ENCODE results near the gene YDJC. TPM values are rescaled to one million over a fixed set of nuclear protein-coding genes. Genes with fewer than 3 reads are reported as not detected.
"Not testable (repeated sequence)": the region's sequence is repeated elsewhere in the genome, so short reads cannot be mapped to it uniquely, and the experiment has no call there.

The YDJC gene
- polyA plus RNA-seq, 1 donor = 27.6 TPM

- Histone ChIP-seq H3K4me3 (ENCODE audit: low read length) (no peak overlapping the region), H3K36me3 (ENCODE audit: control insufficient read depth, insufficient read depth, low read length) (peaks cover 62% of the 10 kb centered on the region), H3K27me3 (ENCODE audit: control insufficient read depth, insufficient read depth, low read length) (no peaks in the 10 kb centered on the region), H3K9me3 (ENCODE audit: control insufficient read depth, low read depth, low read length) (no peaks in the 10 kb centered on the region), H3K4me1 (ENCODE audit: control insufficient read depth, insufficient read depth, low read length) (peaks cover 1% of the 10 kb centered on the region), H3K27ac (ENCODE audit: low read length) (no peak overlapping the region)
- WGBS (ENCODE audit: insufficient coverage, low lambda C conversion rate) = 100% methylated on average over 1 of the region's 23 CpGs
- DNase-seq = no peak
Measured at GRCh38 chr22:21622919-21623647, 6.7 kb downstream of the YDJC start.

GRCh38 chr22:21622011-21622918, 7.6 kb downstream of the YDJC start:
- H3K4me1 ChIP-seq (ENCODE audit: control insufficient read depth, insufficient read depth, low read length) = no peaks in the 10 kb centered on the region
- WGBS (ENCODE audit: insufficient coverage, low lambda C conversion rate) = 75% methylated on average over 2 of the region's 17 CpGs

GRCh38 chr22:21621025-21621424, 8.8 kb downstream of the YDJC start:
- DNase-seq = no peak
- H3K27ac ChIP-seq (ENCODE audit: low read length) = no peak overlapping the region
- no peaks in the 10 kb centered on the region for H3K4me1 ChIP-seq (ENCODE audit: control insufficient read depth, insufficient read depth, low read length)
- H3K9me3 ChIP-seq (ENCODE audit: control insufficient read depth, low read depth, low read length) = no peaks in the 10 kb centered on the region
- peaks cover 49% of the 10 kb centered on the region for H3K36me3 ChIP-seq (ENCODE audit: control insufficient read depth, insufficient read depth, low read length)
- no peaks in the 10 kb centered on the region for H3K27me3 ChIP-seq (ENCODE audit: control insufficient read depth, insufficient read depth, low read length)
- no peak overlapping the region for H3K4me3 ChIP-seq (ENCODE audit: low read length)
- WGBS (ENCODE audit: insufficient coverage, low lambda C conversion rate) = no CpG with 5 or more reads among the region's 3 CpGs

More at GRCh38 chr22:21622011-21622918, 7.6 kb downstream of the YDJC start:
- Histone ChIP-seq H3K9me3 (ENCODE audit: control insufficient read depth, low read depth, low read length) (no peaks in the 10 kb centered on the region), H3K4me3 (ENCODE audit: low read length) (no peak overlapping the region), H3K36me3 (ENCODE audit: control insufficient read depth, insufficient read depth, low read length) (peaks cover 55% of the 10 kb centered on the region), H3K27ac (ENCODE audit: low read length) (no peak overlapping the region), H3K27me3 (ENCODE audit: control insufficient read depth, insufficient read depth, low read length) (no peaks in the 10 kb centered on the region)
- no peak for DNase-seq

GRCh38 chr22:21617337-21617736, 12.5 kb downstream of the YDJC start:
- H3K4me1 ChIP-seq (ENCODE audit: control insufficient read depth, insufficient read depth, low read length); H3K27ac ChIP-seq (ENCODE audit: low read length); H3K4me3 ChIP-seq (ENCODE audit: low read length); H3K27me3 ChIP-seq (ENCODE audit: control insufficient read depth, insufficient read depth, low read length); DNase-seq; H3K9me3 ChIP-seq (ENCODE audit: control insufficient read depth, low read depth, low read length): not testable (repeated sequence)
- peaks cover 49% of the 10 kb centered on the region for H3K36me3 ChIP-seq (ENCODE audit: control insufficient read depth, insufficient read depth, low read length)
- WGBS (ENCODE audit: insufficient coverage, low lambda C conversion rate) = no CpG with 5 or more reads among the region's 6 CpGs

- DNase-seq = no peak
- H3K9me3 ChIP-seq (ENCODE audit: control insufficient read depth, low read depth, low read length) = no peaks in the 10 kb centered on the region
- H3K27me3 ChIP-seq (ENCODE audit: control insufficient read depth, insufficient read depth, low read length) = no peaks in the 10 kb centered on the region
- WGBS (ENCODE audit: insufficient coverage, low lambda C conversion rate) = no CpG with 5 or more reads among the region's 4 CpGs
- H3K4me3 ChIP-seq (ENCODE audit: low read length) = no peak overlapping the region
- H3K27ac ChIP-seq (ENCODE audit: low read length) = no peak overlapping the region
- H3K4me1 ChIP-seq (ENCODE audit: control insufficient read depth, insufficient read depth, low read length) = no peaks in the 10 kb centered on the region
- peaks cover 56% of the 10 kb centered on the region for H3K36me3 ChIP-seq (ENCODE audit: control insufficient read depth, insufficient read depth, low read length)
Measured at GRCh38 chr22:21615731-21616130, 14.1 kb downstream of the YDJC start.

GRCh38 chr22:21613553-21614233, 16.1 kb downstream of the YDJC start:
- Histone ChIP-seq H3K4me3 (ENCODE audit: low read length) (no peak overlapping the region), H3K27ac (ENCODE audit: low read length) (no peak overlapping the region), H3K9me3 (ENCODE audit: control insufficient read depth, low read depth, low read length) (no peaks in the 10 kb centered on the region), H3K36me3 (ENCODE audit: control insufficient read depth, insufficient read depth, low read length) (peaks cover 44% of the 10 kb centered on the region), H3K27me3 (ENCODE audit: control insufficient read depth, insufficient read depth, low read length) (no peaks in the 10 kb centered on the region), H3K4me1 (ENCODE audit: control insufficient read depth, insufficient read depth, low read length) (no peaks in the 10 kb centered on the region)
- DNase-seq = no peak
- WGBS (ENCODE audit: insufficient coverage, low lambda C conversion rate) = no CpG with 5 or more reads among the region's 4 CpGs

GRCh38 chr22:21612858-21613257, 17.0 kb downstream of the YDJC start:
- Histone ChIP-seq H3K4me1 (ENCODE audit: control insufficient read depth, insufficient read depth, low read length) (no peaks in the 10 kb centered on the region), H3K27ac (ENCODE audit: low read length) (no peak overlapping the region), H3K4me3 (ENCODE audit: low read length) (no peak overlapping the region), H3K27me3 (ENCODE audit: control insufficient read depth, insufficient read depth, low read length) (no peaks in the 10 kb centered on the region), H3K9me3 (ENCODE audit: control insufficient read depth, low read depth, low read length) (no peaks in the 10 kb centered on the region), H3K36me3 (ENCODE audit: control insufficient read depth, insufficient read depth, low read length) (peaks cover 40% of the 10 kb centered on the region)
- DNase-seq = no peak
- no CpG with 5 or more reads among the region's 7 CpGs for WGBS (ENCODE audit: insufficient coverage, low lambda C conversion rate)

- Histone ChIP-seq H3K27me3 (ENCODE audit: control insufficient read depth, insufficient read depth, low read length) (no peaks in the 10 kb centered on the region), H3K9me3 (ENCODE audit: control insufficient read depth, low read depth, low read length) (no peaks in the 10 kb centered on the region), H3K36me3 (ENCODE audit: control insufficient read depth, insufficient read depth, low read length) (peaks cover 47% of the 10 kb centered on the region), H3K4me1 (ENCODE audit: control insufficient read depth, insufficient read depth, low read length) (no peaks in the 10 kb centered on the region), H3K27ac (ENCODE audit: low read length) (no peak overlapping the region), H3K4me3 (ENCODE audit: low read length) (no peak overlapping the region)
- no peak for DNase-seq
- no CpG with 5 or more reads among the region's 4 CpGs for WGBS (ENCODE audit: insufficient coverage, low lambda C conversion rate)
Measured at GRCh38 chr22:21611210-21611977, 18.4 kb downstream of the YDJC start.

- WGBS (ENCODE audit: insufficient coverage, low lambda C conversion rate) = no CpG with 5 or more reads among the region's 11 CpGs
- not testable (repeated sequence) for DNase-seq; H3K27me3 ChIP-seq (ENCODE audit: control insufficient read depth, insufficient read depth, low read length); H3K4me1 ChIP-seq (ENCODE audit: control insufficient read depth, insufficient read depth, low read length); H3K9me3 ChIP-seq (ENCODE audit: control insufficient read depth, low read depth, low read length); H3K4me3 ChIP-seq (ENCODE audit: low read length); H3K27ac ChIP-seq (ENCODE audit: low read length)
- H3K36me3 ChIP-seq (ENCODE audit: control insufficient read depth, insufficient read depth, low read length) = peaks cover 43% of the 10 kb centered on the region
Measured at GRCh38 chr22:21609556-21610157, 20.2 kb downstream of the YDJC start.

All from large intestine (tissue), 3 donors.